Transverse colon (tissue), 4 donors: ENCODE results near the gene HIPK3. TPM values are rescaled to one million over a fixed set of nuclear protein-coding genes. Genes with fewer than 3 reads are reported as not detected.

Experiments used
- DNase-seq: peaks from one replicate; pipeline ENCODE4 v3.0.0-alpha.2; 2019
- H3K27ac ChIP-seq, 4 donors: fragments of 200-600 bp; sonication (generic); 2 replicates each; pipeline ENCODE4 v1.5.1; 2016 to 2018; ENCODE audit warnings: inconsistent platforms in 4 of 4
- H3K27me3 ChIP-seq: fragments of 200-600 bp; sonication (generic); 2 replicates; pipeline ENCODE4 v1.5.1; 2017; ENCODE audit warnings: inconsistent platforms
- H3K36me3 ChIP-seq, 4 donors: fragments of 200-600 bp; sonication (generic); 2 replicates each; pipeline ENCODE4 v1.5.1; 2017 to 2019; ENCODE audit warnings: inconsistent platforms in 4 of 4
- H3K4me1 ChIP-seq, 4 donors: fragments of 200-600 bp; sonication (generic); 2 replicates each; pipeline ENCODE4 v1.5.1; 2017 to 2020; ENCODE audit warnings: inconsistent platforms in 4 of 4
- H3K4me3 ChIP-seq, 4 donors: fragments of 200-600 bp; sonication (generic); 1 replicate in 1 of 4; 2 replicates in 3 of 4; pipeline versions ENCODE4 v1.5.1 to v1.6.1; 2017 to 2019; ENCODE audit warnings: inconsistent platforms in 4 of 4
- H3K9me3 ChIP-seq, 2 donors: fragments of 200-600 bp; sonication (generic); 2 replicates each; pipeline ENCODE4 v1.5.1; 2017 to 2019; ENCODE audit warnings: inconsistent platforms in 2 of 2
- CTCF ChIP-seq, 5 experiments: fragments of 200-600 bp in 3 of 5; fragments of 450-650 bp in 2 of 5; sonication (generic) in 3 of 5; IDR thresholded peaks; 1 replicate in 2 of 5; 2 replicates in 3 of 5; pipeline ENCODE4 v1.5.1; 2016 to 2017; ENCODE audit warnings: antibody characterized with exemption in 5 of 5, inconsistent platforms in 3 of 5, mild to moderate bottlenecking in 2 of 5, moderate library complexity in 1 of 5
- EP300 ChIP-seq: sonication (generic); formaldehyde crosslinking; IDR thresholded peaks from one replicate; pipeline ENCODE4 v1.6.1; 2017; ENCODE audit warnings: antibody characterized with exemption, low read depth
- POLR2A ChIP-seq: fragments of 450-650 bp; IDR thresholded peaks from one replicate; pipeline ENCODE4 v1.6.1; 2016; ENCODE audit warnings: antibody characterized with exemption, mild to moderate bottlenecking, moderate library complexity
- POLR2AphosphoS5 ChIP-seq, 3 donors: sonication (generic); formaldehyde crosslinking; IDR thresholded peaks; one replicate each; pipeline ENCODE4 v1.6.1; 2016; ENCODE audit warnings: antibody characterized with exemption in 3 of 3
- WGBS, 2 donors: methylation state at CpG; one replicate each; pipeline ENCODE4 v1.1.5; 2018; ENCODE audit warnings: low coverage in 1 of 2; 5-methylcytosine and 5-hydroxymethylcytosine counted together
- in situ Hi-C, 4 donors: fragments of 200-750 bp; cut with MboI; loops; one replicate each; pipeline versions ENCODE4 v1.15.0 to v1.15.1; 2017; ENCODE audit warnings: low sequenced_read_pairs in 3 of 4, low pct_ligation_motif_present in 1 of 4, low pct_unique_long_range_greater_than_20kb in 1 of 4
- intact Hi-C: fragments of 100-400 bp; cut with DNase I; formaldehyde crosslinking; loops from one replicate; pipeline ENCODE4 v1.15.1; 2023; ENCODE audit warnings: low total_unique reads
- total RNA-seq, 4 donors: library from RNA; depleted of rRNA; stranded (reverse); fragments of >200 nt; gene quantifications; one replicate each; pipeline ENCODE4 v1.1.0, GENCODE V29; 2016

Gene HIPK3
- total RNA-seq, 4 donors from 2014 or later: 67.0 to 121 (median 86.8) TPM

- peaks cover 0 to 8% (median 5%) of the 10 kb centered on the region in 4 donors for H3K4me1 ChIP-seq
- in situ Hi-C loops: no loop called here
- H3K27me3 ChIP-seq: peaks cover 57% of the 10 kb centered on the region
- no peaks in the 10 kb centered on the region for H3K9me3 ChIP-seq
- TF ChIP-seq CTCF (IDR thresholded peaks at IDR 0.05) (no peak), POLR2A (no peak), POLR2AphosphoS5 (IDR thresholded peaks at IDR 0.05) (no peak), EP300 (no peak)
- intact Hi-C loops: no loop called here
- DNase-seq: no peak
- 71 to 82% methylated on average over 3 of the region's 3 CpGs for WGBS, 2 donors
- no peaks in the 10 kb centered on the region for H3K36me3 ChIP-seq
- H3K4me3 ChIP-seq: no peak overlapping the region
- no peak overlapping the region for H3K27ac ChIP-seq
These were observed 122.8 kb downstream of the HIPK3 start for GRCh38 chr11:33379947-33380346.

GRCh38 chr11:33383075-33383919 lies 126.1 kb downstream of the HIPK3 start:
- 68 to 71% methylated on average over 3 to 8 of the region's 8 CpGs for WGBS, 2 donors
- H3K27me3 ChIP-seq: peaks cover 25% of the 10 kb centered on the region
- TF ChIP-seq CTCF (IDR thresholded peaks at IDR 0.05) (no peak), POLR2AphosphoS5 (IDR thresholded peaks at IDR 0.05) (no peak), EP300 (no peak), POLR2A (no peak)
- DNase-seq: no peak
- no peak overlapping the region for H3K27ac ChIP-seq
- in situ Hi-C loops: no loop called here
- H3K4me3 ChIP-seq: no peak overlapping the region
- intact Hi-C loops: no loop called here
- H3K9me3 ChIP-seq: peaks cover 3 to 11% of the 10 kb centered on the region in 2 donors
- no peaks in the 10 kb centered on the region for H3K36me3 ChIP-seq
- H3K4me1 ChIP-seq: no peaks in the 10 kb centered on the region

- WGBS, 2 donors: 77 to 100% methylated on average over 1 of the region's 1 CpG
- intact Hi-C loops: no loop called here
- Histone ChIP-seq H3K9me3 (peaks cover 3 to 11% of the 10 kb centered on the region in 2 donors), H3K36me3 (no peaks in the 10 kb centered on the region), H3K4me3 (no peak overlapping the region), H3K27me3 (peaks cover 19% of the 10 kb centered on the region), H3K27ac (no peak overlapping the region), H3K4me1 (no peaks in the 10 kb centered on the region)
- TF ChIP-seq POLR2A (no peak), POLR2AphosphoS5 (IDR thresholded peaks at IDR 0.05) (no peak), EP300 (no peak), CTCF (IDR thresholded peaks at IDR 0.05) (no peak)
- in situ Hi-C loops: no loop called here
- no peak for DNase-seq
These were observed 126.7 kb downstream of the HIPK3 start for GRCh38 chr11:33383920-33384209.

- H3K27ac ChIP-seq: no peak overlapping the region
- 55 to 67% methylated on average over 1 to 2 of the region's 2 CpGs for WGBS, 2 donors
These were observed 127.0 kb downstream of the HIPK3 start for GRCh38 chr11:33384220-33384619.

More at GRCh38 chr11:33384220-33384619, 127.0 kb downstream of the HIPK3 start:
- no peak overlapping the region for H3K4me3 ChIP-seq
- no peaks in the 10 kb centered on the region for H3K4me1 ChIP-seq
- no peaks in the 10 kb centered on the region for H3K36me3 ChIP-seq
- intact Hi-C loops: no loop called here
- TF ChIP-seq EP300 (no peak), POLR2A (no peak), CTCF (IDR thresholded peaks at IDR 0.05) (no peak), POLR2AphosphoS5 (IDR thresholded peaks at IDR 0.05) (no peak)
- H3K27me3 ChIP-seq: peaks cover 16% of the 10 kb centered on the region
- in situ Hi-C loops: no loop called here
- H3K9me3 ChIP-seq: peaks cover 3 to 11% of the 10 kb centered on the region in 2 donors
- DNase-seq: no peak
